ENCODE data around the gene SMOC1. TPM values are rescaled to one million over a fixed set of nuclear protein-coding genes. Genes with fewer than 3 reads are reported as not detected.

SMOC1 gene
- total and polyA plus RNA-seq, 7 donors = 3.2 to 10.6 (median 6.2) TPM

GRCh38 chr14:69865701-69866365 is 13.4 kb upstream of the SMOC1 start:
- Histone ChIP-seq H3K4me3 (no peak overlapping the region), H3K27me3 (ENCODE audit: insufficient read depth in 3 of 3, low read length in 2 of 3) (peaks cover 0 to 3% (median 0%) of the 10 kb centered on the region in 3 donors), H3K36me3 (ENCODE audit: insufficient read depth in 1 of 2, low read depth in 1 of 2) (no peaks in the 10 kb centered on the region), H3K9me3 (peaks cover 9% of the 10 kb centered on the region), H3K4me1 (no peaks in the 10 kb centered on the region), H3K27ac (no peak overlapping the region)
- 85 to 88% (median 87%) methylated on average over 8 of the region's 8 CpGs for WGBS, 3 donors
- ATAC-seq (no peak), DNase-seq (no peak)
- intact Hi-C loops (cut with DNase I) = no loop called here
- TF ChIP-seq CTCF (IDR thresholded peaks at IDR 0.05) = no peak

GRCh38 chr14:69868363-69868963 is 10.8 kb upstream of the SMOC1 start:
- intact Hi-C loops (cut with DNase I) = no loop called here
- Histone ChIP-seq H3K27ac (no peak overlapping the region), H3K4me3 (no peak overlapping the region), H3K9me3 (peaks cover 9% of the 10 kb centered on the region), H3K36me3 (ENCODE audit: insufficient read depth in 1 of 2, low read depth in 1 of 2) (no peaks in the 10 kb centered on the region), H3K27me3 (ENCODE audit: insufficient read depth in 3 of 3, low read length in 2 of 3) (peaks cover 0 to 3% (median 0%) of the 10 kb centered on the region in 3 donors), H3K4me1 (no peaks in the 10 kb centered on the region)
- no peak for TF ChIP-seq CTCF (IDR thresholded peaks at IDR 0.05)
- 82 to 90% (median 83%) methylated on average over 5 of the region's 5 CpGs for WGBS, 3 donors
- no peak for DNase-seq
- no peak for ATAC-seq

- Histone ChIP-seq H3K4me1 (no peaks in the 10 kb centered on the region), H3K27ac (no peak overlapping the region), H3K36me3 (ENCODE audit: insufficient read depth in 1 of 2, low read depth in 1 of 2) (no peaks in the 10 kb centered on the region), H3K9me3 (no peaks in the 10 kb centered on the region), H3K4me3 (no peak overlapping the region), H3K27me3 (ENCODE audit: insufficient read depth in 3 of 3, low read length in 2 of 3) (peaks cover 0 to 3% (median 0%) of the 10 kb centered on the region in 3 donors)
- intact Hi-C loops (cut with DNase I) = no loop called here
- TF ChIP-seq CTCF (IDR thresholded peaks at IDR 0.05) = no peak
- 77 to 82% (median 78%) methylated on average over 2 of the region's 2 CpGs for WGBS, 3 donors
- ATAC-seq (no peak), DNase-seq (no peak)
These were observed 8.6 kb upstream of the SMOC1 start for GRCh38 chr14:69870613-69871012.

- H3K9me3 ChIP-seq = no peaks in the 10 kb centered on the region
- ATAC-seq (peak in 1 of 4 donors; percentile 37), DNase-seq (no peak)
- no peaks in the 10 kb centered on the region for H3K27me3 ChIP-seq (ENCODE audit: insufficient read depth in 3 of 3, low read length in 2 of 3)
- H3K4me3 ChIP-seq = no peak overlapping the region
- no peak overlapping the region for H3K27ac ChIP-seq
- WGBS, 3 donors = 62 to 74% (median 66%) methylated on average over 5 of the region's 5 CpGs
- intact Hi-C loops (cut with DNase I) = no loop called here
- no peaks in the 10 kb centered on the region for H3K36me3 ChIP-seq (ENCODE audit: insufficient read depth in 1 of 2, low read depth in 1 of 2)
- TF ChIP-seq CTCF (IDR thresholded peaks at IDR 0.05) = no peak
- H3K4me1 ChIP-seq = no peaks in the 10 kb centered on the region
These were observed 5.1 kb upstream of the SMOC1 start for GRCh38 chr14:69873877-69874780.

Measured in psoas muscle (tissue), 8 donors.